Neural progenitor cell (in vitro differentiated cells): ENCODE measurements around the gene FITM1.

Experiments
- EZH2 ChIP-seq: fragments of 200-600 bp; sonication (generic); IDR thresholded peaks from 2 replicates; pipeline ENCODE4 v1.6.1; 2017; ENCODE audit warnings: antibody characterized with exemption, mild to moderate bottlenecking, moderate library complexity
- TF ChIP-seq, protein P1 (sequence below): fragments of 200-600 bp; sonication (generic); IDR thresholded peaks from 2 replicates; pipeline ENCODE4 v1.5.1; 2017; ENCODE audit warnings: antibody characterized with exemption, mild to moderate bottlenecking

DNA sequence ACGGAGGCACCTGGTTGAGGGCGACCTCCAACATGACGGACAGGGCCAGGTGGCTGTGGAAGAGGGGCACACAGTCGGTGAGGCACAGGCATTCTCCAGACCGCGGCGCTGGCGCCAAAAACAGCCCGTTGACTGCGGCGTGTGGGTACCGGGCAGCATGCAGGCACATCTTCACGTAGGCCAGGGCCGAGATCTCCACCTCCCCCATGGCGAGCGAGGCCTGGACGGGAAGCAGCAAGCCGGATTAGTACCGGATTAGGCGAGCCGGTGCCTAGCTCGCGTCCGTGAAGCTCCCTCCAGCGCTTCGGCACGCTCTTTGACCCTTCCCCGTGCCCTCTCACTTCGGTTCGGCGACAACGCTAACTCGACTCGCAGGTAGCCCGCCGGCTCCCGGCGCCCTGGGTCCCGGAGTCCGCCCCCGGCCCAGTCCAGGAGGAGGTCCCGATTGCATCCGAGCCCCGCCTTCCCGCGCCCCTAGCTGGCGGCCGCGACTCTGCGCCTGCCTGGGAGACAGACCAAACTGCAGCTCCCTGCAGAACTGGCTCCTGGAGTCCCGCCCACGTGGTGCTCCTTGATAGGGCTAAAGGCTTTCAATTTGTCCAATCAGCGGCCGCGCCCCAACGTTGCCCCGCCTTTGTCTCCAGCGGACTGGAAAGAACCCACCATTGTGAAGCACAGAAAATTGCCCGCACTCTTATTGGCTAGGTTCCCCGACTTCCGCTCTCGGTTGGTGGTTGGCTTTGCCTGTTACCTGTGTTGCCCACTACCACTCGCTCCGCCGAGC is 10.8 kb downstream of the FITM1 start, which contains the start of gene EMC9:
- TF ChIP-seq, protein P1, sequence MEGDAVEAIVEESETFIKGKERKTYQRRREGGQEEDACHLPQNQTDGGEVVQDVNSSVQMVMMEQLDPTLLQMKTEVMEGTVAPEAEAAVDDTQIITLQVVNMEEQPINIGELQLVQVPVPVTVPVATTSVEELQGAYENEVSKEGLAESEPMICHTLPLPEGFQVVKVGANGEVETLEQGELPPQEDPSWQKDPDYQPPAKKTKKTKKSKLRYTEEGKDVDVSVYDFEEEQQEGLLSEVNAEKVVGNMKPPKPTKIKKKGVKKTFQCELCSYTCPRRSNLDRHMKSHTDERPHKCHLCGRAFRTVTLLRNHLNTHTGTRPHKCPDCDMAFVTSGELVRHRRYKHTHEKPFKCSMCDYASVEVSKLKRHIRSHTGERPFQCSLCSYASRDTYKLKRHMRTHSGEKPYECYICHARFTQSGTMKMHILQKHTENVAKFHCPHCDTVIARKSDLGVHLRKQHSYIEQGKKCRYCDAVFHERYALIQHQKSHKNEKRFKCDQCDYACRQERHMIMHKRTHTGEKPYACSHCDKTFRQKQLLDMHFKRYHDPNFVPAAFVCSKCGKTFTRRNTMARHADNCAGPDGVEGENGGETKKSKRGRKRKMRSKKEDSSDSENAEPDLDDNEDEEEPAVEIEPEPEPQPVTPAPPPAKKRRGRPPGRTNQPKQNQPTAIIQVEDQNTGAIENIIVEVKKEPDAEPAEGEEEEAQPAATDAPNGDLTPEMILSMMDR = peak; percentile 46
- TF ChIP-seq EZH2 = no peak
